HG02943 (cell line): ENCODE measurements around the gene KLHL3.

Experiments used
- ATAC-seq: cut with Tn5 transposase; IDR thresholded peaks from one replicate; pipeline ENCODE4 v1.9.1; 2021; ENCODE audit warnings: mild to moderate bottlenecking, low read depth, moderate library complexity; ENCODE audit not compliant: unreplicated experiment

KLHL3 gene

GRCh38 chr5:137615171-137615775 is 120.6 kb downstream of the KLHL3 start:
- no peak for ATAC-seq

- no peak for ATAC-seq
These were observed 122.2 kb downstream of the KLHL3 start for GRCh38 chr5:137613554-137614265.

- ATAC-seq = no peak
These were observed 123.3 kb downstream of the KLHL3 start for GRCh38 chr5:137612576-137612975.

GRCh38 chr5:137611794-137612435 is 124.0 kb downstream of the KLHL3 start:
- no peak for ATAC-seq

- ATAC-seq = no peak
These were observed 124.8 kb downstream of the KLHL3 start for GRCh38 chr5:137611011-137611580.

GRCh38 chr5:137610598-137610997 is 125.3 kb downstream of the KLHL3 start:
- ATAC-seq = no peak

- no peak for ATAC-seq
These were observed 126.8 kb downstream of the KLHL3 start for GRCh38 chr5:137609127-137609526.

GRCh38 chr5:137607771-137608170 is 128.1 kb downstream of the KLHL3 start:
- ATAC-seq = no peak

- ATAC-seq = no peak
These were observed 129.5 kb downstream of the KLHL3 start for GRCh38 chr5:137606401-137606800.

- ATAC-seq = no peak
These were observed 130.5 kb downstream of the KLHL3 start for GRCh38 chr5:137605411-137605810.

GRCh38 chr5:137604348-137605095 is 131.4 kb downstream of the KLHL3 start:
- ATAC-seq = no peak

GRCh38 chr5:137603891-137604290 is 132.0 kb downstream of the KLHL3 start:
- no peak for ATAC-seq

- no peak for ATAC-seq
These were observed 132.5 kb downstream of the KLHL3 start for GRCh38 chr5:137603356-137603755.

GRCh38 chr5:137602721-137603273 is 133.1 kb downstream of the KLHL3 start:
- no peak for ATAC-seq

GRCh38 chr5:137600721-137601360 is 135.0 kb downstream of the KLHL3 start:
- ATAC-seq = no peak

GRCh38 chr5:137599457-137599856 is 136.4 kb downstream of the KLHL3 start:
- ATAC-seq = no peak

- no peak for ATAC-seq
These were observed 137.5 kb downstream of the KLHL3 start for GRCh38 chr5:137598399-137598798.

GRCh38 chr5:137596941-137597340 is 138.9 kb downstream of the KLHL3 start:
- no peak for ATAC-seq

GRCh38 chr5:137595396-137596079 is 140.4 kb downstream of the KLHL3 start:
- no peak for ATAC-seq
